ENCODE results near the gene PLAC8.
"Not testable (repeated sequence)": the region's sequence is repeated elsewhere in the genome, so short reads cannot be mapped to it uniquely, and the experiment has no call there.

The PLAC8 gene

DNA sequence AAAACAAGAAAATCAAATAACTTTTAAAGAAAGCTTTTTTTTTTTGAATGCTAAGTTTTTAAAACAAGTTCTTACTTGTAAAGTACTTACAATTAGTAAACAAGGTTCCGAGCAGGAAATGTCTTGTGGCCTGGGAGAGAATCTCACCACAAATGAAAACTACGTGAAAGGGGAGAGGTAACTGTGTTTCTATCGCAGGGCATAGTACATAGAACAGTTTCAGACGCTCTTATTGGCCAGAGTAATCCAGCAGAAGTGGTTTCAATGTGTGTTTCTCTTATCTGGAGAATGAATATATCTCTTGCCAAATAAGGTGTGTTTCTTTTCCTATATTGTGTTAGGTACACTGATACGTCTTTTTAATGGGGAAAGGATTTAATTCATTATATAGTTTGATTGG, at the start of gene PLAC8:
Gene PLAC8 (minus strand): TSS at position 154 of the 400 bp plus-strand sequence. CDS start 6,808 bp downstream, outside the sequence.
- DNase-seq (ENCODE audit: low read depth in 3 of 3), result no peak

- DNase-seq (ENCODE audit: low read depth in 3 of 3), result no peak
These were observed 38.9 kb upstream of the PLAC8 start for GRCh38 chr4:83153417-83153816.

GRCh38 chr4:83152746-83153145, 38.2 kb upstream of the PLAC8 start:
- no peak for DNase-seq (ENCODE audit: low read depth in 3 of 3)

DNA sequence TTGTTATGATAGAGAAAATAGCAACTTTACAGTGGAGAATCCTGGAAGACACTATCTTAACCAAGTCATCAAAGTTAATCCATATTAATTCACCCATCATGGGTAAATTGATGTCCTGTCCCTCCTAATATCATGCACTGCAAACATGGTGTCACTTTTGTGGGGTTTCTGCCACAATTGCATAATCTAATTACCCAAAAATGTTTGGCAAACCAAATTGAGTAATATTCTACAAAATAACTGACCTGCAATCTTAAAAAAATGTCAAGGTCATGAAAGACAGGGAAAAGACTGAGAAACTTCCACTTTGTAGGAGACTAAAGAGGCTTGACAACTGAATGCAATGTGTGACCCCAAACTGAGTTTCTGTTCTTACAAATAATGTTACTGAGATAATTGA, 37.1 kb upstream of the PLAC8 start:
- no peak for DNase-seq (ENCODE audit: low read depth in 3 of 3)

- DNase-seq (ENCODE audit: low read depth in 3 of 3), result no peak
These were observed 36.3 kb upstream of the PLAC8 start for GRCh38 chr4:83150653-83151330.

DNA sequence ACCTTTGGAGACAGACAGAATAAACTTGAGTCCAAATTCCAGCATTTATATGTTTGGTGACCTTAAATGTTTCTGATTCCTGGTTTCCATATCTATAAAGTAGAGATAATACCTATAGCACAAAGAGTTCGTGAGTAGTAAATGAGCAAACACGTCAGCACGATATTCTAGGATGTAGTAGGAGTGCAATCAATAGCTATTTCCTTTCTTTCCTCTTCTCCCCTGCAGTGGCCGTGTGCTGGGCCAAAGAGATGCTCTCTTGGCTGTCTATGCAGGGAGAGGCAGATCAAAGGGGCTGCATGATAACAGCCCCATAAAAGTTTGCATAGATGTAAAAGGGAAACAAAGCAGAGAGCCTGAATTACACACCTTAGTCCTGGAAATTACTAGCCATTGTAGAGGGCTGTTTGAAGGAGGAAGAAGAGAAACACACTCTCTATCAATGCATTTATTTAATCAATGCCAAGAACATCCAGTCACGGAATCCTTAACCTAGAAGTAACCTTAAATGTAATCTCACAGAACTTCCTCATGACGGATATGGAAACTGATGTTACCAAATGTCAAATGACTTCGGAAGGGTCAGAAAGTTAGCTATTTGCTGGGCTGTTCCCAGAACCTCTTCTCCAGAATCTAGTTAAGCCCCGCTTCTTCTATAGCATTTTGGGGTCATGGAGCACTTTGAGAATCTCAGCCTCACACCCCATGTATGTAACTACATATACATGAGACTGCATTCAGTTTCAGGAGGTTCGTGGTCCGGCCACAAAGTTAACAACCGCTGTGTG, 35.5 kb upstream of the PLAC8 start:
- no peak for DNase-seq (ENCODE audit: low read depth in 3 of 3)

DNA sequence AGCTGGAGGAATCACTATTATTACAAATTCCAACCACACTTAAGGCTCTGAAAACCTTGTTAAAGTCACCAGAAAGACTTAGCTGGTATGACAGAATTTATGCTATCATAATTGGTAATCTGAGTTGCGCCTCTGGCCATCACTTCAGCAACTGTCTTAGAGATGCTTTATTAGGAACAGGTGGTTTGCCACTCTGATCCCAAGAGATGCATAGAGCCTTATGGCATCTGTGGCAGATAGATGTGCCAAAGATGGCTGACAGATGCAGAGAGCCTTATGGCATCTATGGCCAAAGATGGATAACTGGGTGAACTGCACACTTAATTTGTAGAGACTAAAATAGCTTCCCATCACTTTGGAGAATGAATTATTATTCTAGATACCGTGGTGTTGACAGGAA, 32.3 kb upstream of the PLAC8 start:
- DNase-seq (ENCODE audit: low read depth in 3 of 3), result no peak

DNA sequence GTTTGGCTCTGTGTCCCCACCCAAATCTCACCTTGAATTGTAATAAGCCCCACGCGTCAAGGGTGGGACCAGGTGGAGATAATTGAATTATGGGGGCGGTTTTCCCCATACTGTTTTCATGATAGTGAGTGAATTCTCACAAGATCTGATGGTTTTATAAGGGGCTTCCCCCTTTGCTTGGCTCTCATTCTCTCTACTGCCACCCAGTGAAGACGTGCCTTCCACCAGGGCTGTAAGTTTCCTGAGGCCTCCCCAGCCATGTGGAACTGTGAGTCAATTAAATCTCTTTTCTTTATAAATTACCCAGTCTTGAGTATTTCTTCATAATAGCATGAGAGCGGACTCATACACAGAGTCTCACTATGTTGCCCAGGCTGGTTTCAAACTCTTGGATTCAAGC, 31.2 kb upstream of the PLAC8 start:
- not testable (repeated sequence) for DNase-seq (ENCODE audit: low read depth in 3 of 3)

DNA sequence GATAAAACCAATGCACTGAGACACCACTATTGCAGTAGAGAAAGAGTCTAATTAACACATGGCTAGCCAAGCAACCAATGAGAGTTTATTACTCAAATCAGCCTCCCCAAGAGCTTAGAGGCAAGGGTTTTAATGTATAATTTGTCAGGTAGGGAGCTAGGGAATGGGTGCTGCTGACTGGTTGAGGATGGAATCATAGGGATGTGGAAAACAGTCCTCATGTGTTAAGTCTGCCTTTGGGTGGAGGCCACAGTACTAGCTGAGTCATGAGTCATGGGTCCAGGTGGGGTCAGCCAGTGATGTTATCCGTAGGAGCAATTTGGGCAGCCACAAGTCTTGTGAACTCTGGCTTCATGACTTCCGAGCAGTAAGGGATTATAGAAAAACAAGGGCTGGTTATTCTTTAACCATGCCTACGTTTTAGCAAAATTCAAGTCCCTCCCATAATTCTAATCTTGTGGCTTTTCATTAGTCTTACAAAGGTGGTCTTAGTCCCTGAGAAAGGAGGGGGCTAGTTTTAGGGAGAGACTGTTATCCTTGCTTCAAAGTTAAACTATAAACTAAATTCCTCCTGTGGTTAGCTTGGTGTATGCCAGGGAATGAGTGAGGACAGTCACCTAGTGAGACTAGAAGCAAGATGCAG, 25.1 kb upstream of the PLAC8 start:
- no peak for DNase-seq (ENCODE audit: low read depth in 3 of 3)

DNA sequence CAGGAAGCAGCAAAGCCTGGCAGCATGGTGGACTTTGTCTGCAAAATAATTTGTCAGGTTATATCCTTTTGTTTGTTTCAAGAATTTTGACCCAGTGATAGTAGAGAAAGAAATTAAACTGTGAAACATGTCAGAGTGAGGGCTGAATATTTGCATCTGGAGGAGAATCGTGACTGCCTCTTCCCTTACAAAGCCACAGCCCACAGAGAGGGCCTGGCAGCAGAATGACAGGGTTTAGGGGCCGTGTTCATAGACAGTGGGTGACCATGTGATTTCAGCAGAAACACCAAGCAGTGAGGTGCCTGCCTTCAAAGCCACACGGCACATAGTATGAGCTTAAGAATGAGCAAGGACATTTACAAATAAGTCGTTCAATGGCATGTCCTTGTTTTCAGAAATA, 24.4 kb upstream of the PLAC8 start:
- no peak for DNase-seq (ENCODE audit: low read depth in 3 of 3)

DNA sequence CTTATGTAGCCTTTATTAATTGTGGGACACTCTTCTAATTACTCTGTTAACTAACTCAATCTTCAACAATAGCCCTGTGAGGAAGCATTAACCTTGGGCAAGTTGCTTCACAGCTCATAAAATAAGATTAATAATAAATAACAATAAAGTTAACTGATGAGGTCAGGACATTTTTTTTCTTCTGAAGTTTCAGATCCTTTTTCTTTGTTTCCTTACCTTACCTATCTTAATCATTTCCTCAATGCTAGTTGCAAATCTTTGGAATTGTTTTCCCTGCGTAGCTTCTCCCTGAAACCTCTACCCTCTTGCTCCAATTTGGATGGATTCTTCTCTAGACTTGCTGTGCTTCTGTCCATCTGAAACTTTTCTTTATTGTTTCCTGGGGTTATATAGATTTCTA, 17.5 kb upstream of the PLAC8 start:
- DNase-seq (ENCODE audit: low read depth in 3 of 3), result no peak

DNA sequence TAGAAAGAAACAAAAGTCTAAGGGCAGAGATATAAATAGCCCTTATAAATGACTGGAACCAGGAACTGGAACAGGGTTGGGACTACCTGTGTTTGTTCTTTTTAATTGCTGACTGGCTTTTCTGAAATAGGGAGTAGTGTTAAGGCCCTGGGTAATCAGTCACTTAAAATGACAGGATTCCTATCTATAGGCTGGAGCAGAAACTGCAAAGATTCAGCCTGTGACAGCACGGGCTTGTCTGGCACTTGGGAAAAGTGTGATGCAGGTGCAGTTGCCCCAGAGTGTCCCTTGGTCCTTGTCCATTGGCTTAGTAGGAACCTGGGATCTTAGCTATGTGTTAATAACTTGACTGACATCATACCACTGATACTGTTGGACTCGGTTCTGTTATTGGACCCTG, 14.7 kb upstream of the PLAC8 start:
- DNase-seq (ENCODE audit: low read depth in 3 of 3), result no peak

DNA sequence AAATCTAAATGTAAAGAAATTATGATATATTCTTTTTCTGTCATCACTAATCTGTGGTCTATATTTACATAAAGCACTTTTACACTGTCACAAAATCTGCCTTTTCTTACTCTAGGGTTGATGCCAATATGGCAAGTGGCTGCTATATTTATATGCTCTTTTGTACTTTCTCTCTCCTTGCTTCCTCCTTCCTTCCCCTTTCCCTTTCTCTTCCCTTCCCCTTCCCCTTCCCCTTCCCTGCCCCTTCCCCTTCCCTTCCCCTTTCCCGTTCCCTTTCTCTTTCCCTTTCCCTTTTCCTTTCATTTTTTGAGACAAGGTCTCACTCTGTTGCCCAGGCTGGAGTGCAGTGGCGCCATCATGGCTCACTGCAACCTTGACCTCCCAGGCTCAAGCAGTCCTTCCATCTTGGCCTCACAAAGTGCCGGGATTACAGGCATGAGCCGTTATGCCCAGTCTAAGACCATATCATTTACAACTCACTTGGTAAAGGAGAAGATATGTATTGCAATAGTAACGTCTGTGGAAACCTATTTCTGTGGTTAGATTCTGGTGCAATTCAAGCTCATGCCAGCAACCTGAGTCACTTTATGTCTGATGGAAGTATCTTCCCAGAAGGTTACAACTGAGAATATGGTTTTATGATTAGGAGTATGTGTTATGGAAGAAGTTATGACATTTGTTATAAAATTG, 13.9 kb upstream of the PLAC8 start:
- DNase-seq (ENCODE audit: low read depth in 3 of 3), result no peak

GRCh38 chr4:83125738-83126141, 11.2 kb upstream of the PLAC8 start:
- DNase-seq (ENCODE audit: low read depth in 3 of 3), result no peak

GRCh38 chr4:83124111-83124780, 9.7 kb upstream of the PLAC8 start:
- no peak for DNase-seq (ENCODE audit: low read depth in 3 of 3)

DNA sequence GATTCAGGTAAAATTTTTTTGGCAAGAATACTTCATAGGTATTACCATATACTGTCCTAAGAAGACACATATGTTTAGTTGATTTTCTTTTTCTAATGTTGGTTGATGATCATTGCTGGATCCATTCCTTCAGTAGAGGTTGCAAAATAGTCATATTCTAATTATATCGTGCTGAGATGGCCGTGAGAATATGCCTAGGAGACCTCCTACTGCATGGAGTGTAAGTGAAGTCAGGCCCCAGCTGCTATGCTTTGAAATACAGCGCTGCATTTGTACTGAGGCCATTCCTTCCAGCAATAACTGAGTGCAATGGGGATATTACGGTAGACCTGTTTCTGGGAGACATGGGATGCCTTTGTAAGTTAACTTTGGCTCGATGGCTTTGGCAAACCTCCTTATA, 6.7 kb upstream of the PLAC8 start:
- no peak for DNase-seq (ENCODE audit: low read depth in 3 of 3)

- DNase-seq (ENCODE audit: low read depth in 3 of 3), result no peak
These were observed 4.3 kb upstream of the PLAC8 start for GRCh38 chr4:83118869-83119268.

GRCh38 chr4:83115656-83116285, 1.2 kb upstream of the PLAC8 start:
- no peak for DNase-seq (ENCODE audit: low read depth in 3 of 3)

GRCh38 chr4:83115000-83115399, 471 bp upstream of the PLAC8 start:
- no peak for DNase-seq (ENCODE audit: low read depth in 3 of 3)

DNA sequence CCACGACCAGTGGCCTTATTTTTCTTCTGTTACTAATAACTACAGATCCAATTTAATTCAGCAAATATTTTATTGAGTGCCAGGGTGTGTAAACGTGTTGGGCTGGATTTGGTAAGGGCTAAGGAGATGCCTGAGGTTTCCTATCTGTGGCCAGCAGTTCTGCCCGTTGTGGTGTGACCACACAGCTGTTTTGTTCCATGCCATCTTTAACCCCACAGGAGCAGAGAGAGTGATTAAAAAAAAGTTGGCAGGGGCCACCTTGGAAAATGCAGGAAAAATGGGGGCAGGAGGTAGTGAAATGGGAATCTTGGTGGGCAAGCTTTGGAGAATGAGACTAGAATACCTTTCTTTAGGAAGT, 1.1 kb downstream of the PLAC8 start:
- no peak for DNase-seq (ENCODE audit: low read depth in 3 of 3)

DNA sequence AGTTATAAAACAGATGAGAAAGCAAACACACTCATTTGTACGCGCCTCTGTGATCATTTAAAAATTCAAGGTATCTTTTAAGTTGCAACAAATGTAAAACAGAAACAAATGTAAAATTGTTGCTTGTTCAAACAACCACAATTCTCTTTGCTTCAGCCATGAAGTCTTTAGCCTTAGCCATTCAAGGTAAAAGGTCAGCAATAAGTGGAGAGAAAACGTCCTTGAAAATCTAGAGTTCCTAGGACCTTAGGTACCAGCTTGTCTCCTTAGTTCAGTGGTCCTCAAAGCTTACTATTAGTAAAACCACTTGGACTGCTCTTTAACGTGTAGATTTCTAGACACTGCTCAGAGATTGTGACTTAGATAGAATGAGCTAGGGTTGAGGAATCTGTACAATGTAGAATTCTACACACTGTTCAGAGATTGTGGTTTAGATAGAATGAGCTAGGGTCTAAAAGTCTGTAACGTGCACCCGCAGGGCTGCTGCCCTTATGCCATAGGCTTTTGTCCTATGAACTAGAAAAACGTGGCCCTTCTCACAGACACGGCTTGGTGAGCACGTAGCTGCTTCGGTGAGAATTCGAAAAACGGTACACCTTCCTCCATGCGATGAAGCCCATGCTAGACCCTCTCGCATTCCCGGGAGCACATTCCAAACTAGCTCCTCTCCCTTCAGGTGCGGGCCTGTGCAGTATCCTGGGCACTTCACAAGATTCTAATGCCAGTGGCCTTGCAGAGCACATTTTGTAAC, 1.7 kb downstream of the PLAC8 start:
- no peak for DNase-seq (ENCODE audit: low read depth in 3 of 3)
